SJCRH30 (cell line): Measurements from ENCODE around the gene NFAT5. TPM values are rescaled to one million over a fixed set of nuclear protein-coding genes. Genes with fewer than 3 reads are reported as not detected.
"Not testable (repeated sequence)": the region's sequence is repeated elsewhere in the genome, so short reads cannot be mapped to it uniquely, and the experiment has no call there.

Experiments used
- DNase-seq, 2 experiments: peaks; one replicate each; pipeline ENCODE4 v3.0.0-alpha.2; 2015 to 2020
- H3K27ac ChIP-seq: fragments of 250-450 bp; sonication (Bioruptor Pico); 2 replicates; pipeline ENCODE4 v1.5.1; 2020; ENCODE audit warnings: mild to moderate bottlenecking, moderate library complexity
- H3K27me3 ChIP-seq: fragments of 250-450 bp; sonication (Bioruptor Pico); 2 replicates; pipeline ENCODE4 v1.5.1; 2020; ENCODE audit warnings: mild to moderate bottlenecking, moderate library complexity
- H3K36me3 ChIP-seq: fragments of 250-450 bp; sonication (Bioruptor Pico); 2 replicates; pipeline ENCODE4 v1.5.1; 2020; ENCODE audit warnings: mild to moderate bottlenecking, moderate library complexity
- H3K4me1 ChIP-seq: fragments of 250-450 bp; sonication (Bioruptor Pico); 2 replicates; pipeline ENCODE4 v1.5.1; 2020; ENCODE audit warnings: mild to moderate bottlenecking, moderate library complexity
- H3K4me3 ChIP-seq: fragments of 250-450 bp; sonication (Bioruptor Pico); 2 replicates; pipeline ENCODE4 v1.5.1; 2020; ENCODE audit warnings: mild to moderate bottlenecking, moderate library complexity
- H3K9me3 ChIP-seq: fragments of 250-450 bp; sonication (Bioruptor Pico); replicated peaks from 2 replicates; pipeline ENCODE4 v1.5.1; 2020; ENCODE audit warnings: mild to moderate bottlenecking, moderate library complexity
- total RNA-seq: library from RNA; depleted of rRNA; stranded (reverse); fragments of >200 nt; shearing (Covaris generic); gene quantifications from 2 replicates; pipeline ENCODE4 v1.2.3, GENCODE V29; 2014

The NFAT5 gene
- total RNA-seq, 1 experiment from 2014 or later, result 5.7 TPM

DNA sequence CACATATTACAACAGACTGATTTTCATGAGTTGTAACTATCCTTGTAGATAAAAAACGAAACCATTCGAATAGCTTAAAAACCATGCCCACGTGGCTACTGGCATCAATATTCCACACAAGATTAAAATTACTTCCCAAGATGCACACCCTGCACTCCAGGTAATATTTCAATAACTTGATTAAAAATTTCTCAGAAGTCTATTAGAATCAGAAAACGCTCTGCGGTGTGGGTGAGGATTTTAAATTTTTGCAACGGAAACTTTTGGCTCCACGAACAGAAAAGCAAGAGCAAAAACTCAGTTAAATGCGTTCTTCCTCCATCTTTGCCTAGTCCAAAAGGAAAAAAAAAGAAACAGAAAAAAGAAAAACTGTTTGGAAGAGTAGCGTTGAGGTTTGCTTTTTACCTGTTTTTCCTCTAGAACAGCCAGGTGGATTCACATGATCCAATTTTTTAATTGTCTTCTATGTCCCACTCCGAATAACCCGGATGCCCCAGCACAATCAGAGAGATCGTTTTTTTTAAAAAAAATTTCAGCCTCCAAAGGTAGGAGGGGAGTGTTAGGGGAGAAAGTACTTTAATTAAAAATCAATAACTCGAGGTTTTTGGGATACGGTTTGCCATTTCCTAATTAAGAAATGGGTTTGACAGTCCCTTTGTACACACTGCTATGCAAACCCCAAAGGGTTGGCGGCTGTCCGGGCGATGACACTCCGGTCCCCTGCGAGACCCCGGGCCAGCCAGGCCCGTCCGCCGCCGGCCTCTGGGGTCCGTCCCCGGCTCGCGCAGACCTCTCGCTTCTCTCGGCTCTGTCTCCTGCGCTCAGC lies 708 bp upstream of the NFAT5 start:
- no peaks in the 10 kb centered on the region for H3K9me3 ChIP-seq
- peak in 1 of 2 experiments; percentile 2 for DNase-seq
- no peaks in the 10 kb centered on the region; the same call in 1 of the 2 replicates for H3K36me3 ChIP-seq

DNA sequence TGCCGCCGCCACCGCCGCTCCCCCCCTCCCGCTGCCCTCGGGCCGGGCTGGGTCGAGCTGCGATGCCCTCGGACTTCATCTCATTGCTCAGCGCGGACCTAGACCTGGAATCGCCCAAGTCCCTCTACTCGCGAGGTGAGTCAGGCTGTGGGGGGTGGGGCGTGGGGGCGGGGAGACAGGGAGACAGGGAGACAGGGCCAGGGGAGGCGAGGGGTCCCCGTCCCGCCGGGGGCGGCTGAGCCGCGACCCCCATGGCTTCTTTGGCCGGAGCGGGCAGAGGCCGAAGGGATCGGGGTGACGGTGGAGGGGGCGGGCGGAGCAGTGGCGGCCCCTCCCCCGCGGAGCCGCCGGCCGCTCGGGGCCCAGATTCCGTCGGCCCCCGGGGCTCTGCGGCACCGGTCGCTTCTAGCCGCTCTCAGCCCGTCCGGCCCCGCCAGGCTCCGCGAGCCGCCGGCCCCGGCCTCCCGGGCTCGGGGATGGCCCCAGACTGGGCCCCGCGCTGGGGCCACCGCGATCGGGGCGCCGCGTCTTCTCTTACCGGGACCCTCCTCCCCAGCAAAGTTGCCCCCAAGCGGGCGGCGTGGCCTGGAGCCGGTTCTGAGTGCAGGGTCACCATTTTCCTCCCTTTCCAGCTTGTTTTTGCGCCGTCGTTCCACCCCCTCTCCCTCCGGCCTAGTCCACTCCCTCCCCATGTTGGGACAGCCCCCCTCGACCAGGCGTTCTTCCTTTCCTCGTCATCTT lies 644 bp downstream of the NFAT5 start:
- H3K27ac ChIP-seq, result peak overlapping the region; percentile 47
- H3K4me3 ChIP-seq, result peak overlapping the region; percentile 100
- H3K9me3 ChIP-seq, result no peaks in the 10 kb centered on the region
- DNase-seq, result peak; percentile 48 to 57
- H3K27me3 ChIP-seq, result no peaks in the 10 kb centered on the region
- no peaks in the 10 kb centered on the region for H3K4me1 ChIP-seq
- H3K36me3 ChIP-seq, result no peaks in the 10 kb centered on the region; the same call in 1 of the 2 replicates

More for the DNA sequence above, 708 bp upstream of the NFAT5 start:
- Histone ChIP-seq H3K4me1 (no peaks in the 10 kb centered on the region), H3K4me3 (peak overlapping the region; percentile 100), H3K27me3 (no peaks in the 10 kb centered on the region), H3K27ac (peak overlapping the region; percentile 69)

DNA sequence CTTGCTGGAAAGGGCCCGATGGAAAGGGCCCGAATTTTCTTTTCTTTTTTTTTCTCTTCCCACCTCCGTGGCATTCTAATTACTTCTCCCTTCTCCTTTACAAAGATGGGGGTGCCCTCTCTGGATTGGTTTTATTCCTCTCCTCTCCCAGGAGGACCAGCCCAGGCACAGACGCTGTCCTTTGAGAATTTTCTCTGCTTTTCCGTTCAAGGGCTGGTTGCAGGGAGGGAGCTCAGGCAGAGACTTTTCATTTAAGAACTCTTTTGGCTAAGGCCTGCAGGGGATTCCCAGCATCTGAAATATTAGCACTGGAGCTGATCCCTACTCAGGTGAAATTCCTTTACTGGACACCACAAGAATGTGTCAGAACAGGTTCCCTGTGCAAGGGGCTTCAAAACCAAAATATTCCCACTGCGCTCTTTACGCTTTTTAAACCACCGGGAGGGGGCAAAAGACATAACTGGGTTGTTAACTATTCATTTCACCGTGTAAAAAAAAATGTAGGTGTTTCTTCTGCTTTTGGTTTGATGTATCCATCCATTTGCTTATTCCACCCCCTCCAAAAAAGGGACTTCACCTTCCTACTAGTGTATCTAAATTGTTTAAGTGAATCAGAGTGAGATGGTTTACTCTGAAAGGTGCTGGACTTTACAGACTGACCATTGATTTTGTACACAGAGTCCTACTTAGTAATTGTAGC lies 1.4 kb downstream of the NFAT5 start:
- no peaks in the 10 kb centered on the region for H3K9me3 ChIP-seq
- no peaks in the 10 kb centered on the region for H3K27me3 ChIP-seq
- H3K4me3 ChIP-seq, result peak overlapping the region; percentile 100
- no peaks in the 10 kb centered on the region for H3K4me1 ChIP-seq
- no peak for DNase-seq
- peak overlapping the region; percentile 47 for H3K27ac ChIP-seq
- no peaks in the 10 kb centered on the region; the same call in 1 of the 2 replicates for H3K36me3 ChIP-seq

DNA sequence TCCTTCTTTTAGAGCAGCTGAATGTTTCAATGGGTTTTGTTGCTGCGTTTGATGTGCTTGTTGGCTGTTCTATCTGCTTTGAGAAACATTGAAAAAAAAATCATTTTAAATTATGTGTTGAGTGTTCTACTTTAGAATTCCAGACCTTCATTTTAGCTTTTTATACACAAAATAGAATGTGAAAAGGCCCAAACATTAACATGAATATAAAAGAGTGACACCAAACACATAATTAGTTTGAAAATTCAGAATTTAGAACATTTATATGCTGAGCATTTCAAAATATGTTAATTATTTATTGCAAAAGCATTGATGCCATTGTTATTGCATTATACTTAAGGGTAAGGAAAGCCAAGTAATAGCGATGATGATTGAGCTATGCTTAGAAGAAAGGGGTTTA lies 2.9 kb downstream of the NFAT5 start:
- no peak overlapping the region for H3K4me3 ChIP-seq
- H3K9me3 ChIP-seq, result no peaks in the 10 kb centered on the region
- no peaks in the 10 kb centered on the region for H3K4me1 ChIP-seq
- no peak overlapping the region for H3K27ac ChIP-seq
- no peak for DNase-seq
- no peaks in the 10 kb centered on the region for H3K27me3 ChIP-seq
- no peaks in the 10 kb centered on the region; the same call in 1 of the 2 replicates for H3K36me3 ChIP-seq

DNA sequence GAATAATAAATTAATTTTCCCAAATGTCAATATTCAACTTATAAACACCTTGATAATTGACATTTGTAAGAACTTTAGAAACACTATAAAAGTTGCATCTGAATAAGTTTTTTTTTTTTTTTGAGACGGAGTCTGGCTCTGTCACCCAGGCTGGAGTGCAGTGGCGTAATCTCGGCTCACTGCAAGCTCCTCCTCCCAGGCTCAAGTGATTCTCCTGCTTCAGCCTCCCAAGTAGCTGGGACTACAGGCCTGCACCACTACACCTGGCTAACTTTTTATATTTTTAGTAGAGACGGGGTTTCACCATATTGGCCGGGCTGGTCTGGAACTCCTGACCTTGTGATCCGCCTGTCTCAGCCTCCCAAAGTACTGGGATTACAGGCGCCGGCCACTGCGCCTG lies 13.0 kb downstream of the NFAT5 start:
- H3K4me1 ChIP-seq, H3K27ac ChIP-seq, H3K4me3 ChIP-seq, H3K36me3 ChIP-seq, H3K9me3 ChIP-seq, DNase-seq, H3K27me3 ChIP-seq: not testable (repeated sequence)

DNA sequence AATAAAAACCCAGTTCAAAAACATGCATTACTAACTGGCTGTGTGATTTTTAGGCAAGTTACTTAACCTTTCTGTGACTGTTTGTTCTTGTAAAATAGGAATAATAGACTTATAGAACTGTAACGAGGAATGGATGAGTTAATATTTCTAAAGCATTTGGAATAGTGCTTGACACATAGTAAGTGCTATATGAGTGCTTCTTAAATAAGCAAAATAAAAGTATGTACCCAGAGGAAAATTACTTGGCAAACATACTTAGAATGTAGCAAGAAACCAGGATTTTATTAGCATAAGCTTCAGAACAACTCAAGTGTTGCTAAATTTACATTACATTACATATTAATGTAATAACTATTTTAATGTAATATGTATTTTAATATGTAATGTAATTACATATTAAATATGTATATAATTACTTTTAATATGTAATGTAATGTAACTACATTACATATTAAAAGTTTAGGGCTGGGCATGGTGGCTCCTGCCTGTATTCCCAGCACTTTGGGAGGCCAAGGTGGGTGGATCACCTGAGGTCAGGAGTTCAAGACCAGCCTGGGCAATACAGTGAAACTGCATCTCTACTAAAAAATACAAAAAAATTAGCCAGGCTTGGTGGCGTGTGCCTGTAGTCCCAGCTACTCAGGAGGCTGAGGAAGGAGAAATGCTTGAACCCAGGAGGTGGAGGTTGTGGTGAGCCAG lies 14.2 kb downstream of the NFAT5 start:
- Histone ChIP-seq H3K36me3 (peaks cover 2% of the 10 kb centered on the region; the same call in 1 of the 2 replicates), H3K27me3 (no peaks in the 10 kb centered on the region), H3K4me1 (peaks cover 2% of the 10 kb centered on the region; the same call in 1 of the 2 replicates), H3K9me3 (no peaks in the 10 kb centered on the region), H3K27ac (no peak overlapping the region), H3K4me3 (no peak overlapping the region)
- DNase-seq, result no peak

DNA sequence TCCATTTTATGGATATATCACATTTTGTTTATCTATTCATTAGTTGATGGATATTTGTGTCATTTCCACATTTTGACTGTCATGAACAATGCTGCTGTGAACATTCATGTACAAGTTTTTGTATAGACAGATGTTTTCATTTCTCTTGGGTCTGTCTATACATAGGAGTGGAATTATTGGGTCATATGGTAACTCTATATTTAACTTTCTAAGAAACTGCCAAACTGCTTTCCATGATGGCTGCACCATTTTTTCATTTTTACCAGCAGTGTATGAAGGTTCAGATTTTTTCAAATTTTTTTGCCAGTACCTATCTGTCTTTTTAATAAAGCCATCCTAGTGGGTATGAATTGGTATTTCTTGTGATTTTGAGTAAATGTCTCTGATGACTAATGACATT lies 15.5 kb downstream of the NFAT5 start:
- Histone ChIP-seq H3K4me1 (peaks cover 8% of the 10 kb centered on the region), H3K27ac (no peak overlapping the region), H3K27me3 (no peaks in the 10 kb centered on the region), H3K4me3 (no peak overlapping the region), H3K9me3 (no peaks in the 10 kb centered on the region), H3K36me3 (peaks cover 2% of the 10 kb centered on the region; the same call in 1 of the 2 replicates)
- no peak for DNase-seq

DNA sequence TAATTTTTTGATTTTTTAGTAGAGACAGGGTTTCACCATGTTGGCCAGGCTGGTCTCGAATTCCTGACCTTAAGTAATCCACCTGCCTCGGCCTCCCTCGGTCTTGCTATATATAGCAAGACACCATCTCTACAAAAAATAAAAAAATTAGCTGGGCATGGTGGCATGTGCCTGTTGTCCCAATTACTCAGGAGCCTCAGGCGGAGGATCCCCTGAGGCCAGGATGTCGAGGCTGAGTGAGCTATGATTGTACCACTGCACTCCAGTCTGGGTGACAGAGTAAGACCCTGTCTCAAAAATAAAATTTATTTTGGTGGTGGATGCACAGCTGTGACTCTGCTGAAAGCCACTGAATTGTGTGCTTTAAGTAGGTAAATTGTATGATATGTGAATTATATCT lies 18.7 kb downstream of the NFAT5 start:
- not testable (repeated sequence) for H3K36me3 ChIP-seq, H3K4me3 ChIP-seq, H3K4me1 ChIP-seq, H3K9me3 ChIP-seq, H3K27me3 ChIP-seq, DNase-seq, H3K27ac ChIP-seq

DNA sequence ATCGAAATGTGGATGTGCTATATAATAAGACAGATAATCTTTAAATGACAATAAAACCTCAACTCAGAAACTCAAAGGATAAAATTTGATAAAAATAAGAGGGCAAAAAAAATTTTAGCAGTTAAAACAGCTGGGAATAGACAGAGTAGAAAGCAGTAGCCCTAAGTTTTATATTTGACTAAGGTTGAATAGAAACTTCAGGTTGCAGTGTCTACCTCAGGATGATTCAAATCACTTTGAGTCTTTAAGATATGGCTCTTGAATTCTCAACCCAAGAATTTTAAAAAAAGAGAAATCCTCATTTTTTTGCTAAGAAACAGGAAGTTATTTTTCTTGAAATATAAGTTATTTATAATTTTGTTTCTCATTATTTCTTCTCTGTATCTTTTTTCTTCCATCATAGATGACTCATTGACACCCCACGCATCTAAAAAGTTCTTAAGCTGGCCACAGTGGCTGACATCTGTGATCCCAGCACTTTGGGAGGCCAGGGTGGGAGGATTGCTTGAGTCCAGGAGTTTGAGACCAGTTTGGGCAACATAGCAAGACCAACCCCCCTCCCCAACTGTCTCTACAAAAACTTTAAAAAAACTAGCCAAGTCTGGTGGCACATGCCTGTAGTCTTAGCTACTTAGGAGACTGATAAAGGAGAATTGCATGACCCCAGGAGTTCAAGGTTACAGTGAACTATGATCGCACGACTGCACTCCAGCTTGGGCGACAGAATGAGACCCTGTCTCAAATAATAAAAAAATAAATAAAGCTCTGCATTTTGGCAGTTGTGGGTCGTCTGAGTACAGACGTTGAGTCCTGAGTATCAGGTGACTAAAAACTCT lies 23.9 kb downstream of the NFAT5 start:
- Histone ChIP-seq H3K4me3 (no peak overlapping the region), H3K9me3 (no peaks in the 10 kb centered on the region), H3K27ac (no peak overlapping the region), H3K27me3 (no peaks in the 10 kb centered on the region), H3K4me1 (peaks cover 8% of the 10 kb centered on the region), H3K36me3 (no peaks in the 10 kb centered on the region)
- DNase-seq, result no peak

DNA sequence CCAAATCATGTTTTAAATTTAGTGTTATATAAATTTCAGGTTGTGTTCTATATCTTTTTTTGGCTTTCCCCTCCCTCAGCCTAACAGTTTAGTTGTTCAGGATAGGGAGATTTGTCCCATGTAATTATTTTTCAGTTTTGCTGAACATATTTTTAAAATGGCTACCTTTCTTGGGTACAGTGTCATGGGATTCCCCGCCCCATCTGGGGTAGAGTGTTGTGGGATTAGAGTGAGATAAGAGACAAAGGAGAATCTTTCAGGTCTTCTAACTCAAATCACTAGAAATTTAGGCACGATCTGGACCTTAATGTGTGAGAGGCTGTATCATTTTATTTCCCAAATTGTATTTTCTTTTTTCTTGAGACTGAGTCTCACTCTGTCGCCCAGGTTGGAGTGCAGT lies 24.8 kb downstream of the NFAT5 start:
- Histone ChIP-seq H3K4me1 (peaks cover under 1% of the 10 kb centered on the region), H3K36me3 (no peaks in the 10 kb centered on the region), H3K27ac (no peak overlapping the region), H3K4me3 (no peak overlapping the region), H3K9me3 (no peaks in the 10 kb centered on the region), H3K27me3 (no peaks in the 10 kb centered on the region)
- DNase-seq, result no peak

DNA sequence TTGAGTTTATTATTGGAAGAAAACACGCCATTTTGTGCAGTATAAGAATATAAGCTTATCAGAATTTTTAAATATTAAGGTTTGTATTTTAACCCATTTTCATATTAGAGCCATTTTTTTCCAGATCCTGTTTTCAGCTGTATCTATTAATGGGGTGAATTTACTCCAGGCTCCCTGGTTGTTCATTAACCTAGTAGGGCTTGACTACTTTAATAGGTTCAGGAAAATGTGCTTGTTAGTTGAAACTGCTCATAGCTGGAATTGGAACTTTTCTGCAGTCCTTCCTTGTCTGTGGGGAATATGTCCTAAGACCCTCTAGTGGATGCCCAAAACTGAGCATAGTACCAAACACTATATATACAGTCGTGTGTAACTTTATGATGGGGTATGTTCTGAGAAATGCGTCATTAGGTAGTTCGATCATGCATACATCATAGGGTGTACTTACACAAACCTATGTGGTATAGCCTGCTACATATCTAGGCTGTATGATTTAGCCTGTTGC lies 28.0 kb downstream of the NFAT5 start:
- H3K27me3 ChIP-seq, result no peaks in the 10 kb centered on the region
- no peaks in the 10 kb centered on the region for H3K36me3 ChIP-seq
- DNase-seq, result no peak
- H3K9me3 ChIP-seq, result no peaks in the 10 kb centered on the region
- H3K4me1 ChIP-seq, result no peaks in the 10 kb centered on the region
- H3K4me3 ChIP-seq, result no peak overlapping the region
- no peak overlapping the region for H3K27ac ChIP-seq

DNA sequence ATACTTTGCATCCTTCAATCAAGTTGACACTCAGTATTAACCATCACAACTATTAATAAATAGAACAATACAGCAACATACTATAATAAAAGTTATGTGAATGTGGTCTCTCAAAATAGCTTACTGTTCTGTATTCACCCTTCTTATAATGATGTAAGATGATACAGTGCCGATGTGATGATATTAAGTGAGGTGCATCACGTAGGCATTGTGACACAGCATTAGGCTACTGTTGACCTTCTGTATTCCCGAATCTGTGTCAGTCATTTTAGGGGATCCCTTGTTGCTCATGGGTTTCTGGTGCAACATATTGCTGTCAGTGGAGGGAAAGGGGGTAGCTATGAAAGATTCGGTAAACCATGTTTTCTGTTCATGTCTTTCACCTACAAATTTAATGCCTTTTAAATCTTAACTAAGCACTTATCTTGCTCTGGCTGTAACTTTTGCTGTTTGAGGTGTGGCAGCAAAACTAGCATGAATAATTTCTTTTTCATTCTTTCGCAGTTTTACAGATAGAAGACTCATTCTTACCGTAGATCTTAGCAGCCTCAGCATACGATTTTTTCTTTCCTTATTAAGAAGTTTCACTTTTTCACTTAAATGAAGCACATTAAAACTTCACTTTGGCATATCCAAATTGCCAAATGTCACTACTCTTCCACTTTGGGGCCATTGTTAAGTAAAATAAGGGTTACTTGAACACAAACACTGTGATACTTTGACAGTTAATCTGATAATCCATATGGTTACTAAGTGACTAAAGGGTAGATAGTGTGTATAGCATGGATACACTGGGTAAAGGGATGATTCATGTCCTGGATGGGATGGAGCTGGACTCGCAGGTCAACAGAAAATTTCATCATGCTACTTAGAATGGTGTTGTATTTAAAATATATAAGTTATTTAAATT lies 29.6 kb downstream of the NFAT5 start:
- Histone ChIP-seq H3K4me1 (no peaks in the 10 kb centered on the region), H3K27me3 (no peaks in the 10 kb centered on the region), H3K36me3 (no peaks in the 10 kb centered on the region), H3K9me3 (no peaks in the 10 kb centered on the region), H3K27ac (no peak overlapping the region), H3K4me3 (no peak overlapping the region)
- DNase-seq, result no peak

DNA sequence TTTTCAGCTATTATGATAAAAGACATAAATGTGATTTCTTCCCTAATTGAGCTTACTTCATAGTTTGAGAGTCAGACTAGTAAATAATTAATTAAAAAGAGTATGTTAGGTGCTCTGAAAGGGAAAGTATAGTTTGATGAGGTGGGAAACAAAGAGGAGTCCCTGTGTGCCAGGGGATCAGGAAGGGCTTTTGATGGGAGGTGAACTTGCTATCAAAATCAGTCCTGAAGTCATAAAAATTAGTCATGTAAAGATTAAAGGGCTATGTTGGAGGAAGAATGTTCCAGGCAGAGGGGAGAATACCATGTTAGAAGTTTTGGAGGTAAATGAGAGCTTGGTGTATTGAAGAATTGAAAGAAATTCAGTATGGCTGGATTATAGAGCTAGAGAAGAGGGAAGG lies 31.0 kb downstream of the NFAT5 start:
- DNase-seq, result no peak
- no peak overlapping the region for H3K4me3 ChIP-seq
- no peaks in the 10 kb centered on the region for H3K36me3 ChIP-seq
- H3K9me3 ChIP-seq, result no peaks in the 10 kb centered on the region
- H3K27me3 ChIP-seq, result no peaks in the 10 kb centered on the region
- H3K27ac ChIP-seq, result no peak overlapping the region
- no peaks in the 10 kb centered on the region for H3K4me1 ChIP-seq
